HEK293 (cell line): ENCODE results near the gene MDM4.

Source experiments
- CTCF ChIP-seq: fragments of 450-650 bp; formaldehyde crosslinking; IDR thresholded peaks from 2 replicates; pipeline ENCODE4 v1.5.1; 2016; ENCODE audit warnings: missing biosample characterization, missing genetic modification characterization
- ELK4 ChIP-seq: IDR thresholded peaks from 2 replicates; pipeline ENCODE4 v1.6.1; 2011; ENCODE audit warnings: mild to moderate bottlenecking, low read depth, low read length, borderline replicate concordance
- MEIS1 ChIP-seq: sonication (generic); formaldehyde crosslinking; IDR thresholded peaks from 2 replicates; pipeline ENCODE4 v1.8.1; 2022; ENCODE audit warnings: missing genetic modification reagents, mild to moderate bottlenecking, borderline replicate concordance
- REST ChIP-seq: fragments of 450-650 bp; formaldehyde crosslinking; IDR thresholded peaks from 2 replicates; pipeline ENCODE4 v1.5.1; 2016; ENCODE audit warnings: missing biosample characterization, missing genetic modification characterization
- YY1 ChIP-seq: fragments of 450-650 bp; formaldehyde crosslinking; IDR thresholded peaks from 2 replicates; pipeline ENCODE4 v1.5.1; 2018; ENCODE audit warnings: missing biosample characterization, missing genetic modification characterization
- ZNF184 ChIP-seq: fragments of 450-650 bp; IDR thresholded peaks from 2 replicates; pipeline ENCODE4 v1.5.1; 2018; ENCODE audit warnings: missing biosample characterization, mild to moderate bottlenecking, missing genetic modification characterization
- ZNF274 ChIP-seq, 2 experiments: fragments of 200-500 bp in 1 of 2; fragments of 450-650 bp in 1 of 2; sonication (Bioruptor generic) in 1 of 2; formaldehyde crosslinking in 1 of 2; IDR thresholded peaks; 2 replicates each; pipeline versions ENCODE4 v1.5.1 to v1.6.1; 2014 to 2016; ENCODE audit warnings: borderline replicate concordance in 1 of 2, inconsistent platforms in 1 of 2, low read length in 1 of 2, missing biosample characterization in 1 of 2, missing genetic modification characterization in 1 of 2
- ZNF280D ChIP-seq: fragments of 450-650 bp; formaldehyde crosslinking; IDR thresholded peaks from 2 replicates; pipeline ENCODE4 v1.5.1; 2016; ENCODE audit warnings: missing biosample characterization, missing genetic modification characterization
- ZNF350 ChIP-seq: fragments of 450-650 bp; formaldehyde crosslinking; IDR thresholded peaks from 2 replicates; pipeline ENCODE4 v1.5.0; 2017; ENCODE audit warnings: missing biosample characterization, mild to moderate bottlenecking, missing genetic modification characterization
- ZNF664 ChIP-seq: fragments of 450-650 bp; formaldehyde crosslinking; IDR thresholded peaks from 2 replicates; pipeline ENCODE4 v1.5.1; 2016; ENCODE audit warnings: missing biosample characterization, missing genetic modification characterization

GRCh38 chr1:204599596-204599995, 83.4 kb downstream of the MDM4 start:
- TF ChIP-seq CTCF (tag by site-specific recombination): no peak
- no peak for TF ChIP-seq ZNF280D (tag by site-specific recombination)
- no peak for TF ChIP-seq MEIS1
- no peak for TF ChIP-seq ZNF350 (tag by site-specific recombination)
- TF ChIP-seq REST (tag by site-specific recombination): no peak
- TF ChIP-seq YY1 (tag by site-specific recombination): no peak
- no peak for TF ChIP-seq ZNF664 (tag by site-specific recombination)
- no peak for TF ChIP-seq ZNF274 (IDR thresholded peaks at IDR 0.05; ENCODE audit: low read length)
- TF ChIP-seq ZNF274 (tag by site-specific recombination; IDR thresholded peaks at IDR 0.05; ENCODE audit: borderline replicate concordance): no peak
- no peak for TF ChIP-seq ELK4
- no peak for TF ChIP-seq ZNF184 (tag by site-specific recombination)
